ENCODE measurements around the gene RBM4B.

- no peak for TF ChIP-seq CTCF (CRISPR knock-in tag; IDR thresholded peaks at IDR 0.05)
- TF ChIP-seq NFRKB (IDR thresholded peaks at IDR 0.05), result no peak
- no peak for TF ChIP-seq NFIB (CRISPR knock-in tag; IDR thresholded peaks at IDR 0.05; ENCODE audit: borderline replicate concordance)
- TF ChIP-seq, protein P1, sequence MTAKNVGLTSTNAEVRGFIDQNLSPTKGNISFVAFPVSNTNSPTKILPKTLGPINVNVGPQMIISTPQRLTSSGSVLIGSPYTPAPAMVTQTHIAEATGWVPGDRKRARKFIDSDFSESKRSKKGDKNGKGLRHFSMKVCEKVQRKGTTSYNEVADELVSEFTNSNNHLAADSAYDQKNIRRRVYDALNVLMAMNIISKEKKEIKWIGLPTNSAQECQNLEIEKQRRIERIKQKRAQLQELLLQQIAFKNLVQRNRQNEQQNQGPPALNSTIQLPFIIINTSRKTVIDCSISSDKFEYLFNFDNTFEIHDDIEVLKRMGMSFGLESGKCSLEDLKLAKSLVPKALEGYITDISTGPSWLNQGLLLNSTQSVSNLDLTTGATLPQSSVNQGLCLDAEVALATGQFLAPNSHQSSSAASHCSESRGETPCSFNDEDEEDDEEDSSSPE (CRISPR knock-in tag; IDR thresholded peaks at IDR 0.05), result no peak
- TF ChIP-seq ZBTB42 (CRISPR knock-in tag; IDR thresholded peaks at IDR 0.05), result no peak
- TF ChIP-seq ZNF639 (CRISPR knock-in tag; conservative IDR thresholded peaks at IDR 0.05), result no peak
- no peak for TF ChIP-seq SP2 (CRISPR knock-in tag; IDR thresholded peaks at IDR 0.05)
- no peak for TF ChIP-seq ZNF124 (CRISPR knock-in tag; IDR thresholded peaks at IDR 0.05)
- TF ChIP-seq RNF219 (CRISPR knock-in tag; IDR thresholded peaks at IDR 0.05), result no peak
Measured at GRCh38 chr11:66685276-66686099, 7.8 kb upstream of the RBM4B start.

Data from HepG2 (cell line).